Measurements from ENCODE around the gene PTH2R.
"Not testable (repeated sequence)": the region's sequence is repeated elsewhere in the genome, so short reads cannot be mapped to it uniquely, and the experiment has no call there.

PTH2R gene

GRCh38 chr2:208485390-208485789 is 78.8 kb downstream of the PTH2R start:
- DNase-seq (ENCODE audit: low spot score) = no peak

DNA sequence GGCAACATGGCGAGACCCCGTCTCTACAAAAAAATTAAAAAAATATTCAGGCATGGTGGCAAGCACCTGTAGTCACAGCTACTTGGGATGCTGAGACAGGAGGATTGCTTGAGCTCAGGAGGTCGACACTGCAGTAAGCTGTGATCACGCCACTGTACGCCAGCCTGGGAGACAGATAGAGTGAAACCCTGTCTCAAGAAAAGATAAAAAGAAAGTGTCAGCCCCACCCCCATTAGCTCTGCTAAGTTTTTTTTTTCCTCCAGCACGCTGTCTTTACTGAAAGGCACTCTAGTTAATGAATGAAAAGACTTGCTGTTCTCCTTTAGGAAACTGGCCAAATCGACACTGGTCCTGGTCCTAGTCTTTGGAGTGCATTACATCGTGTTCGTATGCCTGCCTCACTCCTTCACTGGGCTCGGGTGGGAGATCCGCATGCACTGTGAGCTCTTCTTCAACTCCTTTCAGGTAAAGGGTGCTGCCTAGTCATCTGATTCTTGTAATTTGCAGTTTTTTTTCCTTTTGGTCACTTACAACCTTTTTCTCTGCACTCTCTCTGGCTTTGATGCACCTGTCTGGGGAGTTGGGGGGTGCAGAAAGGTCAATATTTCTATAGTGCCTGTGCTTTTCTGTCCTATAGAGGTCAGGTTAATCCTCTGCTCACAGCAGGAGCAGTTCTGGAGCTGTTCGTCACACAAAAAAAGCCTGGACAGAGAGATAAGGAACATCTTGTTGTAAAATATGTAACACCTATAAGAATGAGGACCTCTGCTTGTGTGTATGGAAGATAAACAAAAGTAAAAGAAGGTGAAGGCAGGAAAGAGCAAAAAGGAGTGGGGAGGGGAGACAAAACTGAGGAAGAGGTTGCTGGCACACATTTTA is 82.3 kb downstream of the PTH2R start:
- no peak for DNase-seq (ENCODE audit: low spot score)

- no peak for DNase-seq (ENCODE audit: low spot score)
Measured at GRCh38 chr2:208489687-208490086, 83.1 kb downstream of the PTH2R start.

DNA sequence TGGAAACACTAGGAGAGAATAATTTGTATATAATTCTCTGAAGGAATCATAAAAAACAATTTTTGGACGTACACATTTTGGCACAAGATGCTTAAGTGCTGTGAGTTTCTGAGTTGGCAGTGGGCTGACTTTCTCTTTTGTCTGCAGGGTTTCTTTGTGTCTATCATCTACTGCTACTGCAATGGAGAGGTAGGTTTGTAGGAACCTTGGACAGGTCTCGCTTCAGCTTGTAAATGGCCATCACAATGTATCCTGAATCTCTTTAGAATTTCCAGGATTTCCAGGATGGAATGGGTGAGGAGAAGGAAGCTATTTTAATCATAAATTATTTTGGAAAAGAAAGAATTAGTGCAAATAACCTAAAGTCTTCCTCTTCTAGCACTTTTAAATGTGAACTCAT is 83.9 kb downstream of the PTH2R start:
- DNase-seq (ENCODE audit: low spot score) = no peak

DNA sequence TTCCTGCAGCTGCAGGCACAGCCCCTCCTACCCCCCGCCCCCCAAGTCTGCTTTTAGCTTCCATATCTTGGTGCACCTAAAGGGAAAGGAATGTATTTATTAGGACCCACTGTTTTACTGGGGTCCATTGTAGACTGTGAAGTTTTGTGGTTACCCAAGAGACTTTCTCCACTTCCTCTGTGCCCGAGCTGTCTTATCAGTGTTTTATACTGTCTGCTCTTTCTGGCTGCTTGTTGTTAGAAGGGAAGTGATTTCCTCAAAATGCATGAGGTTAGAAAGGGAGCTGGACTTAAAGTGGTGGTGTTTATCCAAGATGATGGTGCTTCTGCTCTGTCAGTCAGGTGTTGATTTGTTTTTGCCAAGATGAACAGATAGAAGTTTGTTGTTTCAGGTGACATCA is 85.0 kb downstream of the PTH2R start:
- DNase-seq (ENCODE audit: low spot score) = no peak

- no peak for DNase-seq (ENCODE audit: low spot score)
Measured at GRCh38 chr2:208492069-208492468, 85.5 kb downstream of the PTH2R start.

GRCh38 chr2:208493186-208493585 is 86.6 kb downstream of the PTH2R start:
- DNase-seq (ENCODE audit: low spot score) = no peak

GRCh38 chr2:208496129-208496528 is 89.5 kb downstream of the PTH2R start:
- no peak for DNase-seq (ENCODE audit: low spot score)

- DNase-seq (ENCODE audit: low spot score) = no peak
Measured at GRCh38 chr2:208501206-208501605, 94.6 kb downstream of the PTH2R start.

DNA sequence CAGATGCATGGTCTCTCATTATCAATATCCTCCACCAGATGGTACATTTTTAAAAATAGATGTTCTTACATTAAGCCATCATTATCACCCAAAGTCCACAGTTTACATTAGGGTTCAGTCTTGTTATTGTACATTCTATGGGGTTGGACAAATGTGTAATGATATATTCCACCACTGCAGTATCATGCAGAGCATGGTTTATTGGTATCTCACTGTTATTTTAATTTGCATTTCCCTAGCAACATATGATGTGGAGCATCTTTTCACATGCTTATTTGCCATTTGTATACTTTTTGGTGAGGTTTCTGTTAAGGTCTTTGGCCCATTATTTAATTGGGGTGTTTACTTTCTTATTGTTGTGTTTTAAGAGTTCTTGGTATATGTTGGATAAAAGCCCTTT is 95.7 kb downstream of the PTH2R start:
- DNase-seq (ENCODE audit: low spot score) = no peak

DNA sequence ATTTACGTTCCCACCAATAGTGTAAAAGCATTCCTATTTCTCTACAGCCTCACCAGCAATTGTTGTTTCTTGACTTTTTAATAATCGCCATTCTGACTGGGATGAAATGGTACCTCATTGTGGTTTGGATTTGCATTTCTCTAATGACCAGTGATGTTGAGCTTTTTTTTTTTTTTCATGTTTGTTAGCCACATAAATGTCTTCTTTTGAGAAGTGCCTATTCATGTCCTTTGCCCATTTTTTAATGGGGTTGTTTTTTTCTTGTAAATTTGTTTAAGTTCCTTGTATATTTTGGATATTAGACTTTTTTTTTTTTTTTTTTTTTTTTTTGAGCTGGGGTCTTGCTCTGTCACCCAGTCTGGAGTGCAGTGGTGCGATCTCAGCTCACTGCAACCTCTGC is 98.8 kb downstream of the PTH2R start:
- DNase-seq (ENCODE audit: low spot score) = not testable (repeated sequence)

DNA sequence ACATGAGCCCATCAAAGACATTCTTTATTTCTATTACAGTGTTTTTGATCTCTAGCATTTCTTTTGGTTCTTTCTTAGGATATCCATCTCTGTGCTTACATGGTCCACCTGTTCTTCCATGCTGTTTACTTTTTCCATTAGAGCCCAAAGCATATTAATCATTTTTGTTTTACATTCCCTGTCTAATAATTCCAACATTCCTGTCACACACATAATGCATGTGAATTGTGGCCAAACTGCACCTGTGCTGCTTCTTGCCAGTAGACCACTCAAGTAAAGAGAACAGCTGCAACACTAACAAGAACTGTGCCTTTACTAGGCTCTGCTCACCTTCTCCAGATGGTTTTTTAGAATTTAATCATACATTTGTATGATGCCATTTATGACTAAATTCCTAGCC is 103.0 kb downstream of the PTH2R start:
- DNase-seq (ENCODE audit: low spot score) = no peak

- no peak for DNase-seq (ENCODE audit: low spot score)
Measured at GRCh38 chr2:208511016-208511415, 104.4 kb downstream of the PTH2R start.

- DNase-seq (ENCODE audit: low spot score) = no peak
Measured at GRCh38 chr2:208511573-208511972, 105.0 kb downstream of the PTH2R start.

GRCh38 chr2:208515099-208515498 is 108.5 kb downstream of the PTH2R start:
- no peak for DNase-seq (ENCODE audit: low spot score)

- DNase-seq (ENCODE audit: low spot score) = not testable (repeated sequence)
Measured at GRCh38 chr2:208523069-208523468, 116.5 kb downstream of the PTH2R start.

DNA sequence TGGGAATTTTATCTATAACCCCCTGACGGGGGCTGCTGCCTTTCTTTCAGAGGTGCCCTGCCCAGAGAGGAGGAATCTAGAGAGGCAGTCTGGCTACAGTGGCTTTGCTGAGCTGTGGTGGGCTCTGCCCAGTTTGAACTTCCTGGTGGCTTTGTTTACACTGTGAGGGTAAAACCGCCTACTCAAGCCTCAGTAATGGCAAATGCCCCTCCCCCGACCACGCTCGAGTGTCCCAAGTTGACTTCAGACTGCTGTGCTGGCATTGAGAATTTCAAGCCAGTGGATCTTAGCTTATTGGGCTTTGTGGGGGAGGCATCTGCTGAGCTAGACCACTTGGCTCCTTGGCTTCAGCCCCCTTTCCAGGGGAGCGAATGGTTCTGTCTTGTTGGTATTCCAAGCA is 118.6 kb downstream of the PTH2R start:
- DNase-seq (ENCODE audit: low spot score) = not testable (repeated sequence)

DNA sequence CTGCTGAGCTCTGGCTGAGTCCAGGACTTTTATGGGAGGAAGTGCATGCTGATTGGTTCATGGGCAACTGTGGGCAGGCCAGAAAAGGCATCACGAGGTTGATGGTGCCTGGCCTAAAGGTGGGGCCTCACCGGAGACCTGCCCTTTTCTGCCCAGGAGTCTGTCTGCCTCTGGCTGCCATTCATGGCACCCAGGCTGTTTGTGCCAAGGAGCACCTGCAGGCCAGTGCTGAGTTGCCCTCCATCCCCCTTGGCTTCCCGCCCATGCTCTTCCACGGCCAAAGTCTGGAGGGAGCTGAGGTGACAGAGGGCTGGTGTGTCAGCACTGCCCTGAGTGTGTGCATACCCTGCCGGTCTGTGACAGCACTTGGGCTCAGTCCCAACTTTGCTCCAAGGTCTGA is 123.2 kb downstream of the PTH2R start:
- DNase-seq (ENCODE audit: low spot score) = no peak

DNA sequence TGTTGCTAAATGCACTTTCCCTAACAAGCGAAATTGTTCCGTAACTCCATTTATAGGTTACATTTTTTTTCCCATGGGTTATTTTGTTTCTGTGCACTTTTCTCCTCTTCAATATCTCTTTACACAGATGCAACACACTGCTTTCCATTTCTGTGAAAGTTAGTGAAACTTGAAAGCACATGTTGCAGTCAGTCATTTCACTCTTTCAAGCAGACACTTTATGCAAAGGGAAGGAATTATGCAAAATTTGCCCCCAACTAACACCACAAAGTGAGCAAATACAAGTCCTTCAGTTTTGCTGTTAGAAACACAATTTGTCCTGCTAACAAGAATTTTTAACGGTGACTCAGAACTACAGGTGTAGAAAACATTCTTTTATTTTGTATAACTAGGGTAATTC is 124.8 kb downstream of the PTH2R start:
- DNase-seq (ENCODE audit: low spot score) = no peak

GRCh38 chr2:208535578-208535977 is 129.0 kb downstream of the PTH2R start:
- not testable (repeated sequence) for DNase-seq (ENCODE audit: low spot score)

DNA sequence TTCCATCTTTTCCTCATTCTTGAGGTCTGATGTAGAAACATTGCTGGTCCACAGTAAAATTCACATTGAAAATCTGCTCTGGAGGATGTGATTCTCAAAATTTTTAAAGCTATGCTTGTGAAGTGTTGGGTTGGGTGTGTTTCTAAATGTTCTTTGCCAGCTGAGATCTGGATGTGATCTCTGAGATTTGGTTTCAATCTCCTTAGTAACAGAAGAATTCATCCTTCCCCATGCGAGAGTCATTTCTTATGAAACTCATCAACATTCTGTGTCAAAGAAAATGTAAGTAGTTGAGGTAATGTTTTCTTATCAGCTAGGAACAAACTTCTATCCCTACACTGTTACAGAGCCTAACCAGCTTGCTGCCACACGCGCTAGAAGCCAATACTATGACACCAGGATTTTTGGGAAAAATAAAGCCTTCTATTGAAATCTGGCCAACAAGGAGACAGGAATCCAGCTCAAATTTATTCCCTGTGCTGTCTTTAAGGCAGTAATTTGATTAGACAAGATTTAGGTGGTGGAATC is 134.9 kb downstream of the PTH2R start:
- no peak for DNase-seq (ENCODE audit: low spot score)

DNA sequence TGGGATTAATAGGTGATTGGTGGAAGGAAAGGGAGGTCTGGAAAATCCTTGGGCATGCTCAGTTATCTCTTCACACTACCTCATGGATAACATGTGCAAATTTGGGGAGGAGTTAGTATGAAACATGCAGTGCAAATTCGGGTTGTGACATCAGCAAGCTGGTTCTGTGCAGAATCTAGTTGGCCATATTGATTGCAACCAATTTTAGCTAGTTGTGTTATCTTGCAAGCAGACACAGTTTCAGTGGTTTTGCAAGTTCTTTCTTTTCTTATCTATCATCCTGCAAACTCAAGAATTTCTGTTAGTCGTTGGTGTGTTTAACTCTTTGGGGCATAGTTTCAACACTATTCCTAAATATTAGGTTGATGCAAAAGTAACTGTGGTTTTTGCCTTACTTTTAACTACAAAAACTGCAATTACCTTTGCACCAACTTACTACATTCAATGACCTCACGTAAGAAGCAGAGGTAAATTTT is 135.4 kb downstream of the PTH2R start:
- no peak for DNase-seq (ENCODE audit: low spot score)

GRCh38 chr2:208542465-208543041 is 136.0 kb downstream of the PTH2R start:
- no peak for DNase-seq (ENCODE audit: low spot score)

All from hepatic stellate cell (primary cell).